IMR-90 (cell line): ENCODE results near the gene CBX6. TPM values are rescaled to one million over a fixed set of nuclear protein-coding genes. Genes with fewer than 3 reads are reported as not detected.

Source experiments
- ATAC-seq: fragments of 200-7000 bp; cut with Tn5 transposase; 2 replicates; pipeline ENCODE4 v1.9.1; 2020; ENCODE audit warnings: low read depth, mild to moderate bottlenecking, moderate library complexity
- BruUV-seq: library from RNA; stranded (reverse); fragments of 400-500 nt; replicated peaks from 2 replicates; lab custom pipeline; 2021; lab: Mats Ljungman, UMichigan
- CTCF ChIA-PET: fragments of 300-600 bp; formaldehyde crosslinking; extraction: SDS; loops from one replicate; lab custom pipeline; 2021; ENCODE audit warnings: antibody characterized with exemption; lab: Yijun Ruan, JAX
- POLR2A ChIA-PET: fragments of 300-600 bp; sonication (Branson Sonifier 250); formaldehyde crosslinking; loops from one replicate; lab custom pipeline; 2022; ENCODE audit warnings: antibody characterized with exemption; ENCODE audit not compliant: unreplicated experiment; lab: Charles Lee
- DNase-seq: peaks from one replicate; pipeline ENCODE4 v3.0.0; 2013
- H2AFZ ChIP-seq: replicated peaks from 2 replicates; pipeline ENCODE3; 2013; ENCODE audit warnings: low read length, mild to moderate bottlenecking; ENCODE audit not compliant: poor library complexity
- H2AK5ac ChIP-seq: 2 replicates; pipeline ENCODE4 v1.6.1; 2013; ENCODE audit warnings: low read depth, low read length, inconsistent platforms
- H2AK9ac ChIP-seq: replicated peaks from 2 replicates; pipeline ENCODE3; 2013; ENCODE audit warnings: mild to moderate bottlenecking, low read depth, low read length, moderate library complexity; ENCODE audit not compliant: poor library complexity
- H2BK120ac ChIP-seq: 2 replicates; pipeline ENCODE4 v1.6.1; 2013; ENCODE audit warnings: low read depth, low read length, inconsistent platforms
- H2BK15ac ChIP-seq: 3 replicates; pipeline ENCODE4 v1.6.1; 2013; ENCODE audit warnings: low read depth, low read length, inconsistent platforms
- H2BK20ac ChIP-seq: 2 replicates; pipeline ENCODE4 v1.6.1; 2013; ENCODE audit warnings: low read depth, mild to moderate bottlenecking, inconsistent platforms, low read length, moderate library complexity
- H2BK5ac ChIP-seq: 2 replicates; pipeline ENCODE4 v1.6.1; 2013; ENCODE audit warnings: mild to moderate bottlenecking, low read depth, low read length, inconsistent platforms; ENCODE audit not compliant: poor library complexity, severe bottlenecking
- H3K14ac ChIP-seq: replicated peaks from 2 replicates; pipeline ENCODE4 v1.6.1; 2013; ENCODE audit warnings: low read depth, low read length, inconsistent platforms
- H3K18ac ChIP-seq: 2 replicates; pipeline ENCODE4 v1.6.1; 2013; ENCODE audit warnings: low read depth, low read length, control low read depth
- H3K23ac ChIP-seq: 2 replicates; pipeline ENCODE4 v1.6.1; 2013; ENCODE audit warnings: low read depth, low read length, inconsistent platforms
- H3K27ac ChIP-seq: 2 replicates; pipeline ENCODE4 v1.5.1; 2013; ENCODE audit warnings: mild to moderate bottlenecking, control low read depth, low read length; ENCODE audit not compliant: insufficient read depth
- H3K27me3 ChIP-seq: 2 replicates; pipeline ENCODE4 v1.6.1; 2013; ENCODE audit warnings: low read length; ENCODE audit not compliant: control insufficient read depth, insufficient read depth
- H3K36me3 ChIP-seq: 2 replicates; pipeline ENCODE4 v1.6.1; 2013; ENCODE audit warnings: low read length, mixed read lengths; ENCODE audit not compliant: control insufficient read depth, insufficient read depth
- H3K4ac ChIP-seq: 2 replicates; pipeline ENCODE4 v1.6.1; 2013; ENCODE audit warnings: low read depth, low read length, inconsistent platforms
- H3K4me1 ChIP-seq: 2 replicates; pipeline ENCODE4 v1.6.1; 2013; ENCODE audit warnings: low read length, mixed read lengths; ENCODE audit not compliant: control insufficient read depth, insufficient read depth
- H3K4me2 ChIP-seq: 2 replicates; pipeline ENCODE4 v1.6.1; 2013; ENCODE audit warnings: low read depth, mild to moderate bottlenecking, control low read depth, low read length, moderate library complexity
- H3K4me3 ChIP-seq: 2 replicates; pipeline ENCODE4 v1.5.1; 2013; ENCODE audit warnings: low read depth, mild to moderate bottlenecking, control low read depth, low read length, moderate library complexity; ENCODE audit not compliant: insufficient read depth
- H3K56ac ChIP-seq: 2 replicates; pipeline ENCODE4 v1.6.1; 2013; ENCODE audit warnings: low read length, inconsistent platforms; ENCODE audit not compliant: insufficient read depth; ENCODE audit errors: extremely low read depth
- H3K79me1 ChIP-seq, 2 experiments: 2 replicates each; pipeline ENCODE4 v1.6.1; 2013; ENCODE audit warnings: low read length in 2 of 2, inconsistent platforms in 1 of 2, low read depth in 1 of 2
- H3K9ac ChIP-seq: 2 replicates; pipeline ENCODE4 v1.6.1; 2013; ENCODE audit warnings: low read depth, low read length, control low read depth
- H3K9me1 ChIP-seq: 2 replicates; pipeline ENCODE4 v1.6.1; 2013; ENCODE audit warnings: low read length, inconsistent platforms; ENCODE audit not compliant: insufficient read depth
- H3K9me3 ChIP-seq: 2 replicates; pipeline ENCODE4 v1.6.1; 2013; ENCODE audit warnings: low read length; ENCODE audit not compliant: control insufficient read depth, insufficient read depth
- H4K20me1 ChIP-seq: 2 replicates; pipeline ENCODE4 v1.6.1; 2013; ENCODE audit warnings: low read length, inconsistent platforms; ENCODE audit not compliant: insufficient read depth
- H4K5ac ChIP-seq: 2 replicates; pipeline ENCODE4 v1.6.1; 2013; ENCODE audit warnings: mild to moderate bottlenecking, low read depth, low read length, control low read depth
- H4K8ac ChIP-seq, 2 experiments: 2 replicates each; pipeline ENCODE4 v1.6.1; 2013; ENCODE audit warnings: low read depth in 2 of 2, low read length in 2 of 2, control low read depth in 1 of 2, inconsistent platforms in 1 of 2
- H4K91ac ChIP-seq: 2 replicates; pipeline ENCODE4 v1.6.1; 2013; ENCODE audit warnings: low read depth, low read length, inconsistent platforms; ENCODE audit not compliant: insufficient read depth
- ELK1 ChIP-seq: fragments of 150-350 bp; IDR thresholded peaks from 2 replicates; pipeline ENCODE4 v1.6.1; 2016; ENCODE audit warnings: low read depth, mild to moderate bottlenecking, low read length, moderate library complexity, borderline replicate concordance
- FOS ChIP-seq: fragments of 150-350 bp; IDR thresholded peaks from 2 replicates; pipeline ENCODE4 v1.6.1; 2016; ENCODE audit warnings: low read depth, low read length
- WGBS, 2 experiments: methylation state at CpG; one replicate each; pipeline versions ENCODE4 v1.1.5 to v1.1.7; 2013; ENCODE audit warnings: missing lambda C conversion rate in 2 of 2; ENCODE audit not compliant: insufficient read length in 1 of 2; ENCODE audit errors: extremely low coverage in 2 of 2; 5-methylcytosine and 5-hydroxymethylcytosine counted together
- dilution Hi-C: fragments of 300-500 bp; cut with HindIII; formaldehyde crosslinking; loops from one replicate; pipeline ENCODE4 v1.14.3; 2018; ENCODE audit warnings: low sequenced_read_pairs; ENCODE audit not compliant: unreplicated experiment
- in situ Hi-C: fragments of 300-500 bp; cut with MboI; formaldehyde crosslinking; loops from 3 replicates; pipeline ENCODE4 v1.14.3; 2019; ENCODE audit warnings: low sequenced_read_pairs, inconsistent platforms, mixed read lengths
- intact Hi-C: fragments of 100-400 bp; cut with micrococcal nuclease; formaldehyde crosslinking; loops from 2 replicates; pipeline ENCODE4 v1.10.0; 2022
- polyA plus RNA-seq, 3 experiments: library from polyadenylated mRNA; depleted of rRNA; stranded (reverse); fragments of >200 nt; gene quantifications; 2 replicates each; pipeline ENCODE4 v1.2.3, GENCODE V29; 2012; ENCODE audit warnings: low replicate concordance in 1 of 3
- total RNA-seq: library from RNA; depleted of rRNA; stranded (reverse); fragments of >200 nt; gene quantifications from 2 replicates; pipeline ENCODE4 v1.2.3, GENCODE V29; 2012

Gene CBX6
- total and polyA plus RNA-seq, 2 of the 4 experiments (the other 2 are of a cell fraction) = 15.2 to 19.0 TPM

GRCh38 chr22:38874529-38875222 lies 2.7 kb upstream of the CBX6 start:
- no peak overlapping the region for H3K56ac ChIP-seq
- no peaks in the 10 kb centered on the region for H3K4me1 ChIP-seq
- no peak overlapping the region for H3K4ac ChIP-seq
- ATAC-seq = no peak
- no TSS peak for BruUV-seq
- H3K23ac ChIP-seq = no peak overlapping the region
- WGBS, 2 experiments = 78% methylated on average over 5 of the region's 13 CpGs; no CpG with 5 or more reads in 1 of the 2 experiments
- intact Hi-C loops (loop anchor here (5.0 kb wide), 2 partner anchors 108 to 433 kb away; partner anchors contain the start of gene APOBEC3B), dilution Hi-C loops (no loop called here), in situ Hi-C loops (loop anchor here (5.0 to 25.0 kb wide), 2 partner anchors 128 to 238 kb away; no protein-coding TSS in a partner anchor)
- H2BK15ac ChIP-seq = no peak overlapping the region
- H4K5ac ChIP-seq = no peak overlapping the region
- no peak overlapping the region for H2BK20ac ChIP-seq
- no peak overlapping the region for H3K4me3 ChIP-seq
- no peak overlapping the region for H2AK5ac ChIP-seq
- H3K4me2 ChIP-seq = no peak overlapping the region
- no peak overlapping the region for H3K9ac ChIP-seq
- no peak for TF ChIP-seq ELK1
- no peak for TF ChIP-seq FOS
- no peak overlapping the region for H2AFZ ChIP-seq
- ChIA-PET CTCF (no interaction called here), POLR2A (no interaction called here)
- no peak for DNase-seq
- H4K91ac ChIP-seq = no peak overlapping the region
- H3K14ac ChIP-seq = no peak overlapping the region
- peaks cover 8% of the 10 kb centered on the region; the same call in 1 of the 2 replicates for H4K20me1 ChIP-seq
- no peaks in the 10 kb centered on the region; the same call in 1 of the 2 replicates for H3K27me3 ChIP-seq
- no peak overlapping the region for H2BK5ac ChIP-seq
- H2AK9ac ChIP-seq = no peak overlapping the region
- peaks cover 4% of the 10 kb centered on the region; the same call in 1 of the 2 replicates for H3K9me1 ChIP-seq
- no peak overlapping the region for H3K27ac ChIP-seq
- H3K18ac ChIP-seq = no peak overlapping the region
- peaks cover 3% of the 10 kb centered on the region for H3K36me3 ChIP-seq
- H2BK120ac ChIP-seq = no peak overlapping the region
- no peak overlapping the region for H4K8ac ChIP-seq
- peaks cover 3 to 18% of the 10 kb centered on the region in 2 experiments for H3K79me1 ChIP-seq
- peaks cover 2% of the 10 kb centered on the region; the same call in 1 of the 2 replicates for H3K9me3 ChIP-seq
